ENCODE measurements around the gene DCST2.

GRCh38 chr1:155062702-155063411 is 29.3 kb upstream of the DCST2 start:
- TF ChIP-seq CTCF (conservative IDR thresholded peaks at IDR 0.05; ENCODE audit: low read depth, low read length) (peak; percentile 89), EZH2 (IDR thresholded peaks at IDR 0.05; ENCODE audit: borderline replicate concordance, low read depth, low read length, poor library complexity, severe bottlenecking) (no peak)
